ENCODE measurements around the gene TARP.

TARP gene

DNA sequence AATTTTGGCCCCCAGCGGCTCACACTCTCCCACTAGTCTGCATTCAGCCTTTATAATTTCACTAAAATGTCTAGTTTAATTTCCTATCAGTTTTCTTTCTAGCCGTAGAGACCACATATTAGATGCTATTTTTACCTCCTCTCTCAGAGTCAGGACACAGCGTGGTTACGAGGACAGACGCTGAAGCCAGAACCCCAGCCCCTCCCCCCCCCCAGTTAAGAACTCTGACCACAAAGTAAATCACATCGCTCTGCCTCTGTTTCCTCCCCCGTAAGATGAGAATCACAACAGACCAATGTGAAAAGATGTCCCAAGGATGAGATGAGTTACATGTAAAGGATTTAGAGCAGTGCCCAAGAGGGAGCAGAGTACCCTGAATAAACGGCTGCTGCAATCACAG, 11.1 kb upstream of the TARP start:
- FAIRE-seq (no peak), DNase-seq (ENCODE audit: low read depth) (no peak)
- no peaks in the 10 kb centered on the region for H3K27me3 ChIP-seq (ENCODE audit: control insufficient read depth, insufficient read depth, low read length)
- TF ChIP-seq, protein P1, sequence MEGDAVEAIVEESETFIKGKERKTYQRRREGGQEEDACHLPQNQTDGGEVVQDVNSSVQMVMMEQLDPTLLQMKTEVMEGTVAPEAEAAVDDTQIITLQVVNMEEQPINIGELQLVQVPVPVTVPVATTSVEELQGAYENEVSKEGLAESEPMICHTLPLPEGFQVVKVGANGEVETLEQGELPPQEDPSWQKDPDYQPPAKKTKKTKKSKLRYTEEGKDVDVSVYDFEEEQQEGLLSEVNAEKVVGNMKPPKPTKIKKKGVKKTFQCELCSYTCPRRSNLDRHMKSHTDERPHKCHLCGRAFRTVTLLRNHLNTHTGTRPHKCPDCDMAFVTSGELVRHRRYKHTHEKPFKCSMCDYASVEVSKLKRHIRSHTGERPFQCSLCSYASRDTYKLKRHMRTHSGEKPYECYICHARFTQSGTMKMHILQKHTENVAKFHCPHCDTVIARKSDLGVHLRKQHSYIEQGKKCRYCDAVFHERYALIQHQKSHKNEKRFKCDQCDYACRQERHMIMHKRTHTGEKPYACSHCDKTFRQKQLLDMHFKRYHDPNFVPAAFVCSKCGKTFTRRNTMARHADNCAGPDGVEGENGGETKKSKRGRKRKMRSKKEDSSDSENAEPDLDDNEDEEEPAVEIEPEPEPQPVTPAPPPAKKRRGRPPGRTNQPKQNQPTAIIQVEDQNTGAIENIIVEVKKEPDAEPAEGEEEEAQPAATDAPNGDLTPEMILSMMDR (IDR thresholded peaks at IDR 0.05; ENCODE audit: insufficient read depth, low read length, severe bottlenecking) = no peak
- no peak overlapping the region for H3K4me3 ChIP-seq (ENCODE audit: low read depth, low read length)
- H3K36me3 ChIP-seq (ENCODE audit: control insufficient read depth, insufficient read depth, low read length) = no peaks in the 10 kb centered on the region

DNA sequence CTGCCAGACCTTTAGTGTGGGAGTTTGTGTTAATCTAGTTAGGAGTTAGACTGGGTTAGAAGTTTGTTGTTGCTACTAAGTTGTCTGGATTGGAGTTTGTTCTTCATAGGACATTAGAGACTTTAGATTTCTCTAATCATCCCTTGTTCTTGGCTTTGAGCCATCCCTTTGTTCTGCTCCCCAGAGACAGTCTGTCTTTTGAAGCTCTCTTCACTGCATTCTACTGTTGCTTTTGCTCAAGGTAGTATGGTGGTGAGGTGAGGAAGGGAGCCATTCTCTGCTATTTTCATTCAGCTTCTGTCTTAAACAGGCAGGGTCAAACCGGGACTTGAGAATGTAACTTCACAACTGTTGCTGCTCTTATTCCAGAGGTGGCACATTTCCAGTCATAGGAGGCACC, 10.4 kb upstream of the TARP start:
- FAIRE-seq (no peak), DNase-seq (ENCODE audit: low read depth) (no peak)
- no peak overlapping the region for H3K4me3 ChIP-seq (ENCODE audit: low read depth, low read length)
- no peaks in the 10 kb centered on the region for H3K27me3 ChIP-seq (ENCODE audit: control insufficient read depth, insufficient read depth, low read length)
- H3K36me3 ChIP-seq (ENCODE audit: control insufficient read depth, insufficient read depth, low read length) = no peaks in the 10 kb centered on the region
- TF ChIP-seq, protein P1 (IDR thresholded peaks at IDR 0.05; ENCODE audit: insufficient read depth, low read length, severe bottlenecking) = no peak

DNA sequence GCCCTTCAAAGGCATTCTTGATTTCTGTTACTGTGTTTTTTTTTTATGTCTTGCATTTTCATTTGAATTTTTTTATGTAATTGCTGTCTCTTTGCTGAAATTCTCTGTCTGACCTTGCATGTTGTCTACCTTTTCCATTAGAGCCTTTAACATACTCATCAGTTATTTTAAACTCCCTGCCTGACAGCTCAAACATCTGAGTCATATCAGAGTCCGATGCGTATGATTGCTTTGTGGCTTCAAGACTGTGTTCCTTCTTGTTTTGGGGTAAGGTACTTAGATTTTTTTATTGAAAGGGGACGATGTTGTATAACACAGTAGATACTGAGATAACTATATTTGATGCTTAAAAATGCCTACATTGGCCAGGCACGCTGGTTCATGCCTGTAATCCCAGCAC, 9.7 kb upstream of the TARP start:
- no peak for FAIRE-seq
- TF ChIP-seq, protein P1 (IDR thresholded peaks at IDR 0.05; ENCODE audit: insufficient read depth, low read length, severe bottlenecking) = no peak
- no peak for DNase-seq (ENCODE audit: low read depth)
- no peaks in the 10 kb centered on the region for H3K36me3 ChIP-seq (ENCODE audit: control insufficient read depth, insufficient read depth, low read length)
- H3K4me3 ChIP-seq (ENCODE audit: low read depth, low read length) = no peak overlapping the region
- H3K27me3 ChIP-seq (ENCODE audit: control insufficient read depth, insufficient read depth, low read length) = no peaks in the 10 kb centered on the region

DNA sequence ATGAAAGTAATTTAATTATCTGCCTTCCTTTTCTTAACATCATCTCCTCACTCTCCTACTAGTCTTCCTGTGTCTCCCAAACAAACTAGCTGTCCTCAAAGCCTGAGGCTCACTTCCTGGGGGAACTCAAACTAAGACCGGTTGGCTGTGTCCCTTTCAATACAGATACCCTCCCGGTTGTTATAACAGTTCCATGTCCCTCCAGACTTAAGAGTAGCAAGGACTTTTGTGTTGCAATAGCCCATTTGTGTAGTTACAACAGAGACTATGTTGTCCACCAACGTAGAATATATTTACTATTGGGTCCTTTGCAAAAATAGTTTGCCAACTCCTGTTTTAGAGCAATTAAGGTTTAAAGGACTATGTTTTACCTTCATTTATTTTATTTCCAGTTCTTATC, 8.6 kb upstream of the TARP start:
- FAIRE-seq (no peak), DNase-seq (ENCODE audit: low read depth) (no peak)
- H3K4me3 ChIP-seq (ENCODE audit: low read depth, low read length) = no peak overlapping the region
- no peaks in the 10 kb centered on the region for H3K27me3 ChIP-seq (ENCODE audit: control insufficient read depth, insufficient read depth, low read length)
- no peaks in the 10 kb centered on the region for H3K36me3 ChIP-seq (ENCODE audit: control insufficient read depth, insufficient read depth, low read length)
- TF ChIP-seq, protein P1 (IDR thresholded peaks at IDR 0.05; ENCODE audit: insufficient read depth, low read length, severe bottlenecking) = no peak

DNA sequence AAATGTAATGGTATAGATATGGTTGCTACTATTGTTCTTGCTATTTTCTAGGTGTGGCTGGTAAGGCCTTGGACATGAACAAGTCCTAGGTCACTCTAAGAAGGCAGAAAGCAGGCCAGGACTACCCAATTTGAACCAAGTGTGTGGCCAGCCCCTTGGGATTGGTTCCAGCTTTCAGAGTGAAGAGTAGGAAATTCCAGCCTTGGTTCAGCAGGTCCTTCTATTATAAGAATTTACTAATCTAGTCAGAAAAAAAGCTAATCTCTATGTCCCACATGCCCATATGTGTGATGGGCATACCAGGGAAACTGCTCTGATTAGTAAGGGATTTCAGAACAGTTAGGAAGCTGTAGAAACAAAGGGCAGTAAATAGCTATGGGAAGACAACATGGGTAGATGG, 7.8 kb upstream of the TARP start:
- no peak for DNase-seq (ENCODE audit: low read depth)
- TF ChIP-seq, protein P1 (IDR thresholded peaks at IDR 0.05; ENCODE audit: insufficient read depth, low read length, severe bottlenecking) = no peak
- no peaks in the 10 kb centered on the region for H3K27me3 ChIP-seq (ENCODE audit: control insufficient read depth, insufficient read depth, low read length)
- no peak for FAIRE-seq
- no peaks in the 10 kb centered on the region for H3K36me3 ChIP-seq (ENCODE audit: control insufficient read depth, insufficient read depth, low read length)
- H3K4me3 ChIP-seq (ENCODE audit: low read depth, low read length) = no peak overlapping the region

DNA sequence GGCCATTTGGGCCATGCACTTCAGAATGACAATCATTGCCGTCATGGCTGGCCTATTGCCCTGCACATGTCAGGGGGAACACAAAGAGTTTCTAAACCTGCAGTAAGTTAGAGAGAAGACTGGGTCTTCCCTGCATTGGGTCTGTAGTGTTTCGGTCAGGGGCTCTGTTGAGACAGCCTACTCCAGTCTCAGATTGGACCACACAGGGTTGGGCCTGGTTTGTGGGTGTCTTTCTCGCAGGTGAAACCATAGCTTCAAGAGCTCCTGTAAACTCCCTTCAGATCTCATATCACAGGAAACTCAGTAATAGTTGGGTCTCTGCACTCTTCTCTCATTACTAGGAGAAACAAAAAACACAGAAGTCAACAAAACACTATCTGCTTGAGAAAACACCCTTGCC, 7.3 kb upstream of the TARP start:
- no peak for FAIRE-seq
- TF ChIP-seq, protein P1 (IDR thresholded peaks at IDR 0.05; ENCODE audit: insufficient read depth, low read length, severe bottlenecking) = no peak

More for the DNA sequence above, 7.3 kb upstream of the TARP start:
- H3K4me3 ChIP-seq (ENCODE audit: low read depth, low read length) = no peak overlapping the region
- no peaks in the 10 kb centered on the region for H3K36me3 ChIP-seq (ENCODE audit: control insufficient read depth, insufficient read depth, low read length)
- H3K27me3 ChIP-seq (ENCODE audit: control insufficient read depth, insufficient read depth, low read length) = no peaks in the 10 kb centered on the region
- DNase-seq (ENCODE audit: low read depth) = no peak
